Inferior parietal cortex (tissue), 1 donor: ENCODE results near the gene ADCY2.
"Not testable (repeated sequence)": the region's sequence is repeated elsewhere in the genome, so short reads cannot be mapped to it uniquely, and the experiment has no call there.

Experiments used
- DNase-seq: peaks from one replicate; pipeline ENCODE4 v3.0.0-alpha.2; 2016; ENCODE audit errors: extremely low spot score

Gene ADCY2

DNA sequence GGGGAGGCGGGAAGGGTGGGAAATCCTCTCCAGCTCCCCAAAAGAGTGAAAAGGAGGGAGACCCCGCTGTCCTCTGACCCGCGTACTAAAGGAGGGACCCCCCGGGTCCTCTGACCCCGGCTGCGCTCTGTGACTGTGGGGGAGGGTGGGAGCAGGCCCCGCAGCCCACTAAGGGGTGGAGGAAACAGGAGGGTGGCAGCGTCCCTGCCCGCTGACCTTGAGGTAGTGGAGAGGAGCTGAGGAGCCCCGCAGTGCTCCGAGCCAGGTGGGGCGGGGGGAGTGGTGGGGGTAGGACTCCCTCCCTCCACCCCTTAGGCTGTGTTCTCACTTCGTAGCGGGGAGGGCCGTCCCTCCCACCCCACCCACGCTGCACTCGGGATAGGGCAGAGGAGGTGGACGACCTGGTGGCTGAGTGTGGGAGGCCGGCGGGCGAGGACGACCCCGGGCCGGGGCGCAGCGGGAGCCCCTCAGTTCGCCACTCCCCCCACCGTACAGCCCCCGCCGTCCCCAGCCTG is 449 bp upstream of the ADCY2 start:
- DNase-seq: no peak

DNA sequence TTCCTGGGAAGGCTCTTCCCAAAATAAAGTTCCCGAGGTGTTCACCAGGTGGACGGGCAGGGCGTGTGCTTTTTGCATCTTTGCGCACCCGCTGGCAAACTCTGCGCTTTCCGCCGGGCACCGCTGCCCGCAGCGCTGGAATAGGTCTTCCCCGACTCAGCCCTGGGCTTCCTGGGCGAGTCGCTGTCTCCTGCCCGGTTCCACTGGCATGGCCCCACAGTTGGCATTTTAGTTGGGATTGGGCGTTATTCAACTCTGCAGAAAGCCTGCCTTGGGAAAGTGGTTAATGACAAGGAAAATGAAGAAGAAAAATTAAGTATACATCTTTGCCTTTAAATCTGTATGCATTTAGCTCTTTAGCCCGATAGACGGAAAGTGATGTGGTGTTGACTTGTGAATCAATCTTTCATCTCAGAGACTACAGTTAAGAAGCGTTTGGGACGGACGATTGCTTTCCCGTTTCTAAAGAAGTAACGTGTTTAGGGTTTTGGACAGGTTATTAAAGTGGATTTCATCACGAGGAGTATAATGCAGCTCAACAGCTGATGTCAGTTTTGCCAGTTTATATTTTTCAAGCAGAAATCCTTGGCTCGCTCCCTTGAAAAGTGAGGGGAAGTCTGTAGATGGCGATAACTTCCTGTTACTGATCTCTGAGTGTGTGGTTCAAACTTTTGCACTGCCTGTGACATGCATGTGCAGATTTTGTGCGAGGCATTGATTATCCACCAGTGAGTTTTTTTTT is 946 bp downstream of the ADCY2 start:
- peak; percentile 64 for DNase-seq

DNA sequence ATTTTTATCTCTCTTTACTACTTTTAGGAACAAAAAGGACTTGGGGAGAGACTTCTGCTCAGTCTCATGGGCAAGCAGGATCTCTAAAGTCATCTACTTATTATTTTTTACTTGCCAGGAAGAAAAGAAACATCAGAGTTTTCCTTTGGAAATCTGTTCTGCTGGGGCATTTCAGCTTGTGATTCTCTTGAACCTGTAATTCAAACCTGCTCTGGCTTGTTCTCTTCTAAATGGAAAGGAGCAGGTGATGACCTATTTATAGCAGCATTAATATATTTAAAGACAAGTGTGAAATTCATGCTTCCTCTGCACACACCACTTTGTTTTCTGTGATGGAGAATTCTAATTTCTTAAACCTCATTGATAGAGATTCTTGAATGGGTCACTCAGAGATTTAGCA is 2.0 kb downstream of the ADCY2 start:
- no peak for DNase-seq

DNA sequence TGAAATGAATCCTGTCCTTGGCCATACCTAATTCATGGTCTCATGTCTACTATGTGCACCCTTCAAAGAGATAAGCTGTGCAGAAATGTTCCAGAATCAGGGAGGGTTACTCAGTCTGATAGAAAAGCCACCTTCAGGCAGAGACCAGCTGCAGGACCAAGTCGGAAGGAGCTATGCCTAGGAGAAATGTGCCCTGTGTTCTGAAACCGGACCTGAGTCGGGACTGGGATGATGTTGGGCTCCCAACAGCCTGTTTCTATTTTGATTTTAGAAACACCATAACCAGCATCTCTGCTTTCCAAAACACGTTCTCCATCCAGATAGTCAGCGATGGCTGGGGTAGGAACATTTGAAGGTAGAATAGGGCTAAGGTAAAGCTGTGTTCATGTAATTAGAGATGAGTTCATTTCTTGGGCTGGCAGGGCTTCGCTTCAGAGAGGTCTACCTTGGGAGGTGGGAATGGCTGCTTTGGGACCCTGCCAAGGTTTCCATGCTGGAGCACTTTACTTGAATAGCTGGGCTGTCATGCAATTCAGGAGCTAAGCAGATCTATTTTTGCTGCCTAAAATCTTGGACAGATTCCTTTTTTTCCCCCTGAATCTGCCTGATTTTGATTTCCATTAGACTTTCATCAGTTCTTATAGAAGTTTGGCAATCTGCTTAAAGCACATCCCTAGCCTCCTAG is 2.8 kb downstream of the ADCY2 start:
- no peak for DNase-seq

DNA sequence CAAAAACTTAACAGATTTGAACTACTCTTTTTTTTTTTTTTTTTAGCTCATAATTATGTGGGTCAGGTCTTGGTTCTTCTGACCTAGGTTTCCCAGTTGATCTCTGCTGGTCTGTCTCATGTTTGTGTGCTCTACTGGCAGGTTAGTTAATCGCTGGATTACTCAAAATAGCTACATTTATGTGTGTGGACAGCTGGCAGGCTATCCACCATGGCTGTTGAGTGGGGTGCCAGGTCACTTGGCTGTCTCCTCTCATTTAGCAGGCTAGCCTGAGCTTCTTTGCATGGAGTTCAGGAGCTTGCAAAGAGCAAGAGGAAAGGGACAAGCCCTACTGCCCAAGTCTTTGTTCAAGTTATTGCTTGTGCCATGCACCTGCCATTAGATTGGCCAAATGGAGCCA is 9.3 kb downstream of the ADCY2 start:
- DNase-seq: no peak

DNA sequence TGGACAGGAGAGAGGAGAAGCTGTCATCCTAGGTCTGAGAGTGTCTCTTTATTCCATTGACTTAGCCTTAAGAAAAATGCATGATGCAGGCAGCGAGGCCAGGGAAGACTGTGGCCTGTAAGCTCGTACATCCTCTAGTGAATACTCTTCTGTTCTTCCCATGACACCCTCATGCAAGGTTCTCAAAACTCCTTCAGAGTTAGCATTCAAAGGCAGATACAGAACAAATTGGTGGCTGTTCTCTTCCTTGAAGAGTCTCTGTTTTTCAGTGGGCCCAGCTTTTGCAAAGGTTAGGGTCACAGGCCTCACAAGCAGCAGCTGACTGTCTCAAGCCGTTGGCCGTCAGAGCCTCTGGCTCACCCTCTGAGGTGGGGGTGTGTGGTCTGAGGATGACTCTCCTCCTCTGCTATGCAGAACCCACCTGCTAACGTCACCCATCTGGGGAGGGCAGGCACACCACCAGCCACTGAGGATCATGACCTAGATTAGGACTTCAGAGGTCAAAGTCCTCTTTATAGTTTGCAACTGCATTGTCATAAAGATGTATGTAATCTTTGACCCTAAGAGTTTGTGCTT is 15.1 kb downstream of the ADCY2 start:
- DNase-seq: no peak

DNA sequence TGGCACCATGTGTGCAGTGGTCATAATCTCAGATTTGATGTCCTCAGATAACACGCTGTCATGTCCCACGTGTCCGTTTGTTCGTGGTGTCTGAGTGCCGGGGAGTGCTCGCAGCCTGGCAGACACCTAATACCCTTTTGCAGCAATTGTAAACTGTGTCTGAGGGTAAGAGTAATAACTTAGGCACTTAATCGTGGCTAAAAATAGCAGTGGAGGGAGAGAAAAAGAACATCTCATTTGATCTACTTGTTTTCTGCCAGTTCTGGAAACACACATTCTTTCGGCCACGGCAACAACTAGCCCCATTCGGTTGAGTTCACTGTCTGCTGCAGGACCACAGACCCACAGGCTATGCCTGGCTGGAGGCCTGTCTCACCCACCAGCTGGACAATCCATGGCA is 16.5 kb downstream of the ADCY2 start:
- no peak for DNase-seq

DNA sequence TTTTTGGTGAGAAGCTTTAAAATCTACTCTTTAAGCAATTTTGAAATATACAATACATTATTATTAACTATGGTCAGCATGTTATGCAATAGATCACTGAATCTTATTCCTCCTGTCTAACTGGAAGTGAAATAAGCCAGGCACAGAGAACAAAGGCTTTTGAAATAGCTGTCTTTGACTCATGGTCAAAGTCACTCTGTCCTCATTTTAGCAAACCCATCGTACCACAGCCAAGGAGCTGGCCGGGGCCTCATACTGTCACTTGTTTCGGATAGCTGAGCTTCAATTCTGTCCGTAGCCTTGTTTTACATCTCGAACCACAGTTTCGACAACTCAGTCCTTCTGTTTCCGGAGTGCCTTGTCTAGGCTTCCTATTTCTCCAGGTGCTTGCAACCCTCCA is 19.2 kb downstream of the ADCY2 start:
- DNase-seq: no peak

DNA sequence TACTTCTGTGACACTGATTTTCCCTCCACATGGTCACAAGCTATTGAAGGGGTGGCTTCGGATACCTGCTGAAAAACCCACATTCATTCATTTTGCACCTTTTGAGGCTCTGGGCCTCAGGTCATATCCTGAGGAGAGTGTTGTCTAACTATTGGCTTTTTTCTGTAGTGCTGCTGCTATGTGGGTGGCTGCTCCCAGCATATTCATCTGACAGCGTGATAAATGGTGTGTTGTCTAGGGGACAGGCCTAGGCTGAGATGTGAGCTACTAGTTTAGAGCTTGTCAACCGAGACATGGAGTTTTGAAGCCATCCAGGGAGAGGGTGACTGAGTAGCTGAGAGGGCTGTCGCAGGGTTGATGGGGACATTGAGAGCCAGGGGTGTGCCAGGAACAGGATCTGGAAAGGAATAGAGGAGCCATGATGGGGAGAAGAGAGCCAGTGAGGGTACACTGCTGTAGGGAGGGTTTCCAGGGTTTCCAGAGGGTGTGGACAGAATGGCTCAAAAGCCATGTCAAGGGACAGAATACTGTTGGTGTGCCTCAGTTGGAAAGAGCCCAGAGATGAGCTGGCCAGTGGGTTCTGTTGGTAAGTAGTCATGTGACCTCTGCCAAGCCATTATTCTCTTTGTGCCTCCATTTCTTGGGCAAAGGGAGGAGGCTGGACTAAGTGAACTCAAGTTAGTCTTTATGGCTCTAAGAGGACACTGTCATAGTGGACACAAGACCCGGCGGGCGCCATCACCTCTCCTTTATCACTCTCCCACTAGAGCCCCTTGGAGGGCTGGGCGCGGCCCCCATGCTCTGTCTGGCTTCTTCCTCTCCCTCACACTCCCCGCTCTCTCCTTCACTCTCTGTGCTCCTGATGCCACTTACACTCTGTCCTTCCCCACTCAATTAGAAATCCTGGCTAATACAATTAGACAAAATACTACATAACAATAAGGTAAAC is 19.9 kb downstream of the ADCY2 start:
- DNase-seq: no peak

DNA sequence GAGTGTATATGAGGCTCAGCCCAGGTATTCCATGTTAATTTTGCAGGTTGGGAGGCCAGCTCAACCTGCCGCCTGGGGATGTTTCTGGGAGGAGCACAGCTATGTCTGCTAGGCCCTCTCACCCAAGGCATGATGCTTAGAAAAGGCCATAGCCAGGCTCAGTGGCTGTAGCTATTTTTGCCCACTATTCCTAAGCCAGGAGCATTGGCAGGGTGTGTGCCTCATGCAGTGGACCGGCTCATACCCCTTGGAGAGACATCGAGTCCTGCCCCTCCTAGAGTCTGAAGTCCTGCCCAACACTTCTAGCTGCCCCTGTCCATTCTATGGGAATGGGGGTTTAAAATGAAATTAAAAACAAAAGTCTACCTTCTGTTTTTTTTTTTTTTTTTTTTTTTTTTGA is 22.3 kb downstream of the ADCY2 start:
- DNase-seq: no peak

DNA sequence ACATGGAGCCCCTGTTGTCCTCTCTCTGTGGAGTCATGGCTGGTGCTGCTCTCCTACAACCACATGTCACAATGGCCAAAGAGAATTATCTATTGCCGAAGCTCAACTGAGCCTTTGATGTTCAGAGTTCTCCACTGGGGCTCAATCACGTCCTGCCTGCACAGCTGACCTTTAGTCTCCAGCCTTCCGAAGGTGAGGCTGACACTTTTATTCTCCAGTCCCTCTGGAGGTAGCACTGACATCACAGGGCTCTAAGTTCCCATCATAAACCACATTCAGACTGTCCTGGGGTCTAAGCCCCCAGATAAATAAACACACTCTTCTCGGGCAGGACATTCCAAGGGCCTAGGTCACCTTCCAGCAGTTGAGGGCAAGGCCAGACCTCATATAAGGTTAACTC is 23.4 kb downstream of the ADCY2 start:
- DNase-seq: no peak

DNA sequence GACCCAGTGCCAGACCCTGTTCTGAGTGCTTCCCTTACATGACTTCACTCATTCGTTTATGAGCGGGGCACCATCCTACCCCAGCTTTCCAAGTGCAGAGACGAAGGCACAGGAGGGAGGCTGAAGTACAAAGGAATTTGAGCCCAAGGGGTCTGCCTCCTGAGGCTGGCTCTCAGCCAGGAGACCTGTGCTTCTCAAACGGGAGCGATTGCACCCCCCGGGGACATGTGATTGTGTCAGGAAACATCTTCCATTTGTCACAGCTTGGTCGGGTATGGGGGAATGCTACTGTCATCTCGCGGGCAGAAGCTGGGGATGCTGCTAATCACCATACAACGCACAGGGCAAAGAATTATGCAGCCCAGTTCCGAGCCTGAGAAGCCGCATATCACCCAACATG is 23.9 kb downstream of the ADCY2 start:
- no peak for DNase-seq

DNA sequence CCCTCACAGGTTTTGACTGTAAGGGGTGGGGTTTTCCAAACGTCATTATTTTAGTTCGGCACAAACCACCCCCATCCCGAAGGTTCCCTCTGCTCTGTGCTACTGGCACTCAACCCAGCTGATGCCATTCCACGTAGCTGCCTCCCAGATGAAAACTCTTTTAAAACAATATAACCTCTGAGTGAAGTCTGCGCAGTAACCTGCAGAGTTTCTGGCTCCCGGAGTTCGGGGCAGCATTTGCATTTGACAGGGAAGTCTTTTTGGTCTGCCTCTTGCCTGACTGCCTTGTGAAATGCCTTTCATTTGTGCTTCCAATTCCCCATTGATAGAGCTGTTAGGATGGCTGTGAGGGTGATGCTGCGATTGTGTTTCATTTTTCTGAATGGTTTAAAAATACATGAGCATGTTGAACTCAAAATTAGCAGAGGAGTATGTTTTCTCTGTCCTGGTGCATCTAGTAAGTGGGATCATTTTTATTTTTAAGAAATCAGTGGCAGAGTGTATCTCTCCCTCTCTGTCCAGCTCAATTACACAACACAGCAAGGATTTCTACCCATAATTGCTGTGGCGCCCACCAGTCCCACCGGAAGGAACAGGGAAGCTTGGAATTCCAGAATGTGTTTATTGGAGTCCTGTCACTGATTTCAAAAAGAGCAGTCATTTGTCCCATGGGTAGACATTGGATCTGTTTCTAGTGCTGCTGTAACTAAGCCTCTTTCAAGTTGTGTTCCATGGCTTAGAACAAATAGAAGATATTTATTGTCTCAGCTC is 24.8 kb downstream of the ADCY2 start:
- DNase-seq: no peak

DNA sequence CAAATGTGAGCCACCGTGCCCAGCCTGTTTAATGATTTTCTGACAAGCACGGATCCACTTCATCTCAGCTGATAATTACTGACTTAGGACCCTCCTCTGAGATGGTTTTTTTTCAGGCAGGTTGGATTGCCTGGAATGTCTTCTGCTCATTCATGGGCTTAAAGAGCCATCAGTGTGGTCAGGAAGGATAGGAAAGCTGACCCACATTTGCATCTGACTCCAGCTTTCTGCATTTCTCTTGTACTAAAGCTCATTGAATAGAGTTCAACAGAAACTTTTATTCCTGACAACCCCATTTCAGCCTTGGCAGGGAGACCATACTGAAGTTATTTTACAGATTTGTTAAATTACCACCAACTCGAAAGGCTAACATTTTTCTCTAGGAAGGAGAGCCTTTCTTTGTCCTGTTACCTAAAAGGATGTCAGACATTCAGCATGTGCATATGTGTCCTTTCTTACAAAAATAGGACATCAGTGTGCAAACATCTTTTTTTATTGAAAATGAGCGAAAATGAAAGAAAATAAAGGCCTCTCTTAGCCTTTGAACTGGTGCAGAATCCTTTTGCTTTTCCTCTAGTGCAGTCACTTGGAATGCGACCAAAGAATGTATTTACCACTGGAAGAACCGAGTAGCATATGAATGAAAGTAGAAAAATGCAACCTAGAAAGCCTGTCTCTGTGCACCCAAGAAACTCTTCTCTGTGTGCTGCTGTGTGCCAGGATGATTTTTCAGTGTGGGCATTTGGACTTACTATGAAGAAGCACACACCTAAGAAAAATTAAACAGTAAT is 26.6 kb downstream of the ADCY2 start:
- no peak for DNase-seq

DNA sequence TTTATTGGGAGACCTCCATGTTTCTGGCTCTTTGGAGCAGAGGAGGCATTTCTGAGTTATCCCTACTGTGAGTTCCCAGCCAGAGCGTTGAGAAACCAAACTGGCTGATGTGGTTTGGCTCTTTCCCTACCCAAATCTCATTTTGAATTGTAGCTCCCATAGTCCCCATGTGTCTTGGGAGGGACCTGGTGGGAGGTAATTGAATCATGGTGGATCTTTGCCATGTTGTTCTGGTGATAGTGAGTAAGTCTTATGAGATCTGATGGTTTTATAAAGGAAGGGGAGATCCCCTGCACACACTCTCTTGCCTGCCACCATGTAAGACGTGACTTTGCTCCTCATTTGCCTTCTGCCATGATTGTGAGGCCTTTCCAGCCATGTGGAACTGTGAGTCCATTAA is 27.3 kb downstream of the ADCY2 start:
- not testable (repeated sequence) for DNase-seq

DNA sequence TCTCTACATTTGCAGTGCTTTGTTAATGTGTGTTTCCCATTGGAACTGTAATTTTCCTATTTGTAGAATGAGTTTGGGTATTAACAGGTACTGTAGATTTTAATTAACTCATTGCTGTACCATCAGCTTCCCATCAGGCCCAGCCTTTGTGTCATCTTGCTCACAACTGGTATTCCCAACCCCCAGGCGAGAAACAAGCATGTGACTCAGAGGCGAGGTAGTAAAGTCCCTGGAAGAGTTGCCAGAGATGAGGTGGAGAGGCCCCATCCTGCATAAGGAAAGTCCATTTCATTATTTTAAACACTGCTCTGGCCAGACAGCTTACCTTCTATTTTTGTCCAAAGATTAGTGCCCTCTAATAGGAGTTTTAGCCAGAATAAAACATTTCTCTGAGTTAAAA is 29.9 kb downstream of the ADCY2 start:
- no peak for DNase-seq

DNA sequence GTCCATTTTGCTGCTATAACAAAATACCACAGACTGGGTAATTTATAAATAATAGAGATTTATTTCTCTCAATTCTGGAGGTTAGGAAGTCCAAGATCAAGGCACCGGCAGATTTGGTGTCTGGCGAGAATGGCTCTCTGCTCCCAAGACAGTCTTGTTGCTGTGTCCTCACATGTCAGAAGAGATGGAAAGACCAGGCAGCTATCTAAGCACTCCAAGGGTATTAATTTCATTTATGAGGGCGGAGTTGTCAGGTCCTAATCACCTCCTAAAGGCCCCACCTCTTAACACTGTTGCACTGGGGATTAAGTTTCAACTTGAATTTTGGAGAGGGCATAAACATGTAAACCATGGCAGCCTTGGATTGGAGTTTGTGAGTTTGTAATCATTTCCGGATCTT is 30.3 kb downstream of the ADCY2 start:
- DNase-seq: no peak

DNA sequence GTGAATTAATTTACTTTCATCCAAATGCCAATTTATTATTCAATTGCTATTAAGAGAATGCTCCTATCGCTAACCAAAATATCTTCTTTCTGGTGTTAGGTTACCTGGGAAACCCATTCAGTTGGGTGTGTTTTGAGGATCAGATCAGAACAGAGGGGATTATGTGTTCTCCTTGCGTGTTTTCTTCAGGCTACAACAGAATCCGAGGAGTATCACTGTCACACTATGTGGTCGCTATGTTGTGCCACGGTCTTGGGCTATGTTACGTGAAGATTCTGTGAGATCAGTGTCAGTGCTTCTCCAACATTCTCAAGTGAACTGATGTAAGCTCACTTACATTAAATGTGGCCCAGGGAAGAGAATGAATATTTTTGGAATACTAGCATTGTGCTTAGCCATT is 39.0 kb downstream of the ADCY2 start:
- no peak for DNase-seq

DNA sequence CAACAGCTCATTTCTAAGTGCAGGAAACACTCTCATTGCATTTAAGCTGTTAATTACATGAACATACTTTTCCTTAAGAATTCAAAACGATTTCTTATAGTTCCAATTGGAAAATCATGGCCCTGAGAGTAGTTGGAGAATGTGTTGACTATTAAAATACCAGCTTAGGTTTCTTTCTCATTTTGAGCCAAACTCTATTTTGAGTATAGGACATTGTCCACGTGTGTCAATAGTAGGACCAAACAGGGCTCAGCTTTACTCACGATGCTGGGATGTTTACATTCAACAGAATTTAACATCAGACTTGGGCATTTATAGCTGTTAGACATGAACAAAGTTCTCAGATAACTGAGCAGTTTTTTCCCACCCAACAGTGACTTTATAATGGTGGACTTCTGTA is 39.6 kb downstream of the ADCY2 start:
- DNase-seq: no peak

DNA sequence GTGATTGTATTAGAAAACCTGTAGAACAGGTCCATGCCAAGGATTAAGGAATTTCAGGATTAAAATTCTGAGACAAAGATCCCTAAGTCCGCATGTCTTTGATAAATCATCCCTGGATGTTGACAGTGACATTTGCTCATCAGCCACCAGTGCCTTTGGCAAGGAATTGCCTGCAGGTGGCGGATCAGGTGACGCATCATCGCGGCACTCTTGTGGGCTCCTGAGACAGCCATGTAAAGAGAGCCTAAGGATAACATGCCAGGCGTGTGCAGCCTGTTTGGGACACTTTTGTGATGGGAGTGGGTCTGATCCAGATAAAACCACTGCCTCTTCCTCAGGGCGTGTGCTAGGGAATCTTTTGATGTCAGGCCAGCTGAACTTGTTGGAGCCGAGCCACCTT is 40.6 kb downstream of the ADCY2 start:
- no peak for DNase-seq
